GM21515 (cell line): ENCODE data around the gene DLGAP1.
A peak's percentile ranks its signal among the peaks of the same experiment; 100 is the strongest.

Experiments used
- ATAC-seq: cut with Tn5 transposase; IDR thresholded peaks from one replicate; pipeline ENCODE4 v1.9.1; 2021; ENCODE audit not compliant: unreplicated experiment

The DLGAP1 gene

GRCh38 chr18:3793111-3793510, 662.0 kb downstream of the DLGAP1 start:
- ATAC-seq: no peak

- no peak for ATAC-seq
Measured at GRCh38 chr18:3792711-3793110, 662.4 kb downstream of the DLGAP1 start.

- ATAC-seq: no peak
Measured at GRCh38 chr18:3791238-3791637, 663.9 kb downstream of the DLGAP1 start.

GRCh38 chr18:3790703-3791102, 664.4 kb downstream of the DLGAP1 start:
- ATAC-seq: no peak

GRCh38 chr18:3789525-3789924, 665.6 kb downstream of the DLGAP1 start:
- no peak for ATAC-seq

- ATAC-seq: no peak
Measured at GRCh38 chr18:3784949-3785348, 670.2 kb downstream of the DLGAP1 start.

- ATAC-seq: no peak
Measured at GRCh38 chr18:3782901-3783300, 672.2 kb downstream of the DLGAP1 start.

GRCh38 chr18:3777719-3778118, 677.4 kb downstream of the DLGAP1 start:
- ATAC-seq: no peak

- ATAC-seq: no peak
Measured at GRCh38 chr18:3777122-3777521, 678.0 kb downstream of the DLGAP1 start.

- no peak for ATAC-seq
Measured at GRCh38 chr18:3775996-3776395, 679.1 kb downstream of the DLGAP1 start.

GRCh38 chr18:3773303-3773702, 681.8 kb downstream of the DLGAP1 start:
- ATAC-seq: no peak

GRCh38 chr18:3771121-3771971, 683.8 kb downstream of the DLGAP1 start:
- ATAC-seq: peak; percentile 97

GRCh38 chr18:3761266-3761665, 693.8 kb downstream of the DLGAP1 start:
- no peak for ATAC-seq

GRCh38 chr18:3760741-3761140, 694.4 kb downstream of the DLGAP1 start:
- ATAC-seq: no peak

- no peak for ATAC-seq
Measured at GRCh38 chr18:3759099-3759498, 696.0 kb downstream of the DLGAP1 start.

GRCh38 chr18:3758531-3758930, 696.6 kb downstream of the DLGAP1 start:
- no peak for ATAC-seq

- ATAC-seq: no peak
Measured at GRCh38 chr18:3757361-3757760, 697.7 kb downstream of the DLGAP1 start.

- no peak for ATAC-seq
Measured at GRCh38 chr18:3753106-3753505, 702.0 kb downstream of the DLGAP1 start.

- ATAC-seq: no peak
Measured at GRCh38 chr18:3748086-3748485, 707.0 kb downstream of the DLGAP1 start.

- no peak for ATAC-seq
Measured at GRCh38 chr18:3747176-3747973, 707.7 kb downstream of the DLGAP1 start.

GRCh38 chr18:3742541-3742940, 712.6 kb downstream of the DLGAP1 start:
- ATAC-seq: no peak

- no peak for ATAC-seq
Measured at GRCh38 chr18:3741333-3741732, 713.8 kb downstream of the DLGAP1 start.
